ENCODE measurements around the gene TMEM163. TPM values are rescaled to one million over a fixed set of nuclear protein-coding genes. Genes with fewer than 3 reads are reported as not detected.
"Not testable (repeated sequence)": the region's sequence is repeated elsewhere in the genome, so short reads cannot be mapped to it uniquely, and the experiment has no call there.

The TMEM163 gene
- total RNA-seq, 2 donors from 2014 or later, result 16.2 to 27.5 TPM

DNA sequence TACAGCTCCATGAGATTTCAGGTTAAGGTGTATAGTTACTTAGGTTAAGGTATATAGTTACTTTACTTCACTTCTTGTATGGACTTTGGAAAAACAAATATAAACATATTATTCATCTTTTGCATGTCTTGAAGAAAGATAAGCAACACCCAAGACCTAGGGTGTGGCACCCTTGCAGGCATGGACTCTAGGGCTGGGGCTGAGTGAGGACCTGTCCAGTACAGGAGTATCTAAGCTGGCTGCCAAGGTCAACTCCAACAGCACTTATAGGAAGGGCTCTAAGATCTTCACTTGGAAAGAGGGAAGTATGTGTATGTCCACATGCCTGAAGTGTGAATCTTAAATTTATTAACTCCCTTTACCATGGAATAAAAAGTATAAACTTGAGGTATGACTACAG is 7.1 kb upstream of the TMEM163 start:
- intact Hi-C loops (cut with DNase I), result no loop called here
- Histone ChIP-seq H3K27me3 (no peaks in the 10 kb centered on the region), H3K36me3 (replicated peaks in 1 of 2; ENCODE audit: insufficient read depth in 1 of 2, low read depth in 2 of 2) (no peaks in the 10 kb centered on the region), H3K4me1 (no peaks in the 10 kb centered on the region), H3K9me3 (no peaks in the 10 kb centered on the region), H3K4me3 (no peak overlapping the region), H3K27ac (no peak overlapping the region)
- no peak for TF ChIP-seq POLR2A (IDR thresholded peaks at IDR 0.05)
- TF ChIP-seq, protein P1, sequence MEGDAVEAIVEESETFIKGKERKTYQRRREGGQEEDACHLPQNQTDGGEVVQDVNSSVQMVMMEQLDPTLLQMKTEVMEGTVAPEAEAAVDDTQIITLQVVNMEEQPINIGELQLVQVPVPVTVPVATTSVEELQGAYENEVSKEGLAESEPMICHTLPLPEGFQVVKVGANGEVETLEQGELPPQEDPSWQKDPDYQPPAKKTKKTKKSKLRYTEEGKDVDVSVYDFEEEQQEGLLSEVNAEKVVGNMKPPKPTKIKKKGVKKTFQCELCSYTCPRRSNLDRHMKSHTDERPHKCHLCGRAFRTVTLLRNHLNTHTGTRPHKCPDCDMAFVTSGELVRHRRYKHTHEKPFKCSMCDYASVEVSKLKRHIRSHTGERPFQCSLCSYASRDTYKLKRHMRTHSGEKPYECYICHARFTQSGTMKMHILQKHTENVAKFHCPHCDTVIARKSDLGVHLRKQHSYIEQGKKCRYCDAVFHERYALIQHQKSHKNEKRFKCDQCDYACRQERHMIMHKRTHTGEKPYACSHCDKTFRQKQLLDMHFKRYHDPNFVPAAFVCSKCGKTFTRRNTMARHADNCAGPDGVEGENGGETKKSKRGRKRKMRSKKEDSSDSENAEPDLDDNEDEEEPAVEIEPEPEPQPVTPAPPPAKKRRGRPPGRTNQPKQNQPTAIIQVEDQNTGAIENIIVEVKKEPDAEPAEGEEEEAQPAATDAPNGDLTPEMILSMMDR (IDR thresholded peaks at IDR 0.05), result no peak
- DNase-seq, result no peak
- ATAC-seq, result no peak

DNA sequence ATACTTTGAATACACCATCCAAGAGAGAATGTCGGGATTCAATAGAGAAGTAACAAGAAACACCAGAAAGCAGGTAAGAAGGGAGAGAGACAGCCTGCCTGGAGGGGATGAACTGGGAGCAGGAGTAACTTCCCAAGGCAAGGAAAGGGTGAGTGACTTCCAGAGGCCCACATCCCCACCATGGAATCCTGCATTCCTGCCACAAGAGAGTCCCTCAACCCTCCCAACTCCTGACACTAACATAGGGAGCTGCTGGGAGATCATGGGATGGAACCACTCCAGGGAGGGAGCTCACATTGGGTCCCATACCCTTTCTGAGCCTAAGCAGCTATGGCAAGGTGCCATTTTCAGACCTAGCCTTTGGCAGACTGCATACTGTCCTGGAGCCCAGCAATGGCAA is 5.5 kb upstream of the TMEM163 start:
- no peaks in the 10 kb centered on the region for H3K27me3 ChIP-seq
- intact Hi-C loops (cut with DNase I), result no loop called here
- no peaks in the 10 kb centered on the region for H3K9me3 ChIP-seq
- TF ChIP-seq, protein P1 (IDR thresholded peaks at IDR 0.05), result no peak
- no peak for TF ChIP-seq POLR2A (IDR thresholded peaks at IDR 0.05)
- H3K27ac ChIP-seq, result no peak overlapping the region
- no peaks in the 10 kb centered on the region for H3K36me3 ChIP-seq (replicated peaks in 1 of 2; ENCODE audit: insufficient read depth in 1 of 2, low read depth in 2 of 2)
- ATAC-seq (no peak), DNase-seq (no peak)
- H3K4me3 ChIP-seq, result no peak overlapping the region
- peaks cover 3% of the 10 kb centered on the region for H3K4me1 ChIP-seq
- 88 to 95% methylated on average over 1 of the region's 1 CpG for WGBS, 2 donors

DNA sequence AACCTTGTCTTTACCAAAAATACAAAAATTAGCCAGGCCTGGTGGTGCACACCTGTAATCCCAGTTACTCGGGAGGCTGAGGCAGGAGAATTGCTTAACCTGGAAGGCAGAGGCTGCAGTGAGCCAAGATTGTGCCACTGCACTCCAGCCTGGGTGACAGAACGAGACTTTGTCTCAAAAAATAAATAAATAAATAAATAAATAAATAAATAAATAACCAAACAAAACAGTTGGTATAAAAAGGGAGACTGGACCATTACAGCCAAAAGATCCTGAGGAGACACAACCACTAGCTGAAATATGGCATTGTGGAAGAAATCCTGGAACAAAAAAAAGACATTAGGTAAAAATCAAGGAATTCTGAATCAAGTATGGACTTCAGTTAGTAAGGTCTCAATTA is 4.9 kb upstream of the TMEM163 start:
- ATAC-seq; DNase-seq; H3K27ac ChIP-seq; intact Hi-C loops (cut with DNase I); H3K4me3 ChIP-seq; H3K36me3 ChIP-seq (replicated peaks in 1 of 2; ENCODE audit: insufficient read depth in 1 of 2, low read depth in 2 of 2); H3K9me3 ChIP-seq; H3K27me3 ChIP-seq; H3K4me1 ChIP-seq: not testable (repeated sequence)
- WGBS, 2 donors, result 75 to 80% methylated on average over 2 of the region's 2 CpGs

DNA sequence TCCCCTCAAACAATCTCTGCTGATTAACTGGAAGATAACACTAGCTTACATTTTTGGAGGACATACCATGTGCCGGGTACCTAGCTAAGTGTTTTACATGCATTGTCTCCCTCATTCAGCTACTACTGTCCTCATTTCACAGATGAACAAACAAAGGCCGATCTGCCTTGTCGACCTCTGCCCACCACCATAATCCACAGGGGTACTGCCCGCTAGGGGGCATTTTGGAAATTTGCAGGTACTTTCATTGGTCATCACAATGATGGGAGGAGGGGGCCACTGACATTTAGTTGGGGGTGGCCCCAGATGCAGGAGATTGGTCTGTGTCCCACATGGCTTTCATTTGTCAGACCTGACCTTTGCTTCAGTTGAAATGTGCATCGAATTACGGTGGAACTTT is 3.9 kb upstream of the TMEM163 start:
- 40 to 54% methylated on average over 6 of the region's 6 CpGs for WGBS, 2 donors
- intact Hi-C loops (cut with DNase I), result no loop called here
- H3K27ac ChIP-seq, result no peak overlapping the region
- H3K27me3 ChIP-seq, result no peaks in the 10 kb centered on the region
- no peaks in the 10 kb centered on the region for H3K36me3 ChIP-seq (replicated peaks in 1 of 2; ENCODE audit: insufficient read depth in 1 of 2, low read depth in 2 of 2)
- TF ChIP-seq, protein P1 (IDR thresholded peaks at IDR 0.05), result no peak
- no peak for TF ChIP-seq POLR2A (IDR thresholded peaks at IDR 0.05)
- no peak for DNase-seq
- no peaks in the 10 kb centered on the region for H3K9me3 ChIP-seq
- no peak overlapping the region for H3K4me3 ChIP-seq
- H3K4me1 ChIP-seq, result peaks cover 12% of the 10 kb centered on the region
- no peak for ATAC-seq

DNA sequence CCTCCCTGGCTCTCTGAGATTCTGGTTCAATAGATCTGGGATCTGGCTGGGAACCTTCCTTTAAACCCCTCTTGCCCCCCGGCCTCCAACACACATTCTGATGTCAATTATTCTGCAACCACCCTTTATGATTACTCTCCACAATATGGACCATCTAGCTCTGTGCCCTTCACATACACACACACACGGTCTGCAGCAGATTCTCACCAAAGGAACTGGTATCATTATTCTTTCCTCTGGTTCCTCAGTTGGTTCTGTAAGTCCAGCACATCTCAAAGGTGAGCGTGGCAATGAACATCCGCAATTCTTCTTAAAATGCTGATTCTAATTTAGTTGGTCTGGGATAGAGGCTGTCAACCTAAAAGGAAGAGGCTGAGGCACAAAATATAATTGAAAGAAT is 2.8 kb upstream of the TMEM163 start:
- no peaks in the 10 kb centered on the region for H3K27me3 ChIP-seq
- DNase-seq (no peak), ATAC-seq (no peak)
- intact Hi-C loops (cut with DNase I), result no loop called here
- TF ChIP-seq, protein P1 (IDR thresholded peaks at IDR 0.05), result no peak
- no peak for TF ChIP-seq POLR2A (IDR thresholded peaks at IDR 0.05)
- 88 to 91% methylated on average over 4 of the region's 4 CpGs for WGBS, 2 donors
- no peaks in the 10 kb centered on the region for H3K9me3 ChIP-seq
- no peak overlapping the region for H3K27ac ChIP-seq
- no peak overlapping the region for H3K4me3 ChIP-seq
- H3K36me3 ChIP-seq (replicated peaks in 1 of 2; ENCODE audit: insufficient read depth in 1 of 2, low read depth in 2 of 2), result no peaks in the 10 kb centered on the region
- H3K4me1 ChIP-seq, result peaks cover 23% of the 10 kb centered on the region

Data from body of pancreas (tissue), 4 donors.